ENCODE measurements around the gene SAA1.

- no peak for TF ChIP-seq EZH2 (IDR thresholded peaks at IDR 0.05; ENCODE audit: insufficient read depth, poor library complexity, severe bottlenecking)
- TF ChIP-seq EZH2phosphoT487 (IDR thresholded peaks at IDR 0.05; ENCODE audit: insufficient read depth, low read depth) = no peak
These were observed 22.2 kb upstream of the SAA1 start for GRCh38 chr11:18243783-18244362.

Measured in GM23248 (cell line).